ENCODE results near the gene RAB40B. TPM values are rescaled to one million over a fixed set of nuclear protein-coding genes. Genes with fewer than 3 reads are reported as not detected.

RAB40B gene
- total and polyA plus RNA-seq, 2 donors (not counting 1 experiment from before 2014, with no cell fraction given): 4.7 to 8.0 TPM

DNA sequence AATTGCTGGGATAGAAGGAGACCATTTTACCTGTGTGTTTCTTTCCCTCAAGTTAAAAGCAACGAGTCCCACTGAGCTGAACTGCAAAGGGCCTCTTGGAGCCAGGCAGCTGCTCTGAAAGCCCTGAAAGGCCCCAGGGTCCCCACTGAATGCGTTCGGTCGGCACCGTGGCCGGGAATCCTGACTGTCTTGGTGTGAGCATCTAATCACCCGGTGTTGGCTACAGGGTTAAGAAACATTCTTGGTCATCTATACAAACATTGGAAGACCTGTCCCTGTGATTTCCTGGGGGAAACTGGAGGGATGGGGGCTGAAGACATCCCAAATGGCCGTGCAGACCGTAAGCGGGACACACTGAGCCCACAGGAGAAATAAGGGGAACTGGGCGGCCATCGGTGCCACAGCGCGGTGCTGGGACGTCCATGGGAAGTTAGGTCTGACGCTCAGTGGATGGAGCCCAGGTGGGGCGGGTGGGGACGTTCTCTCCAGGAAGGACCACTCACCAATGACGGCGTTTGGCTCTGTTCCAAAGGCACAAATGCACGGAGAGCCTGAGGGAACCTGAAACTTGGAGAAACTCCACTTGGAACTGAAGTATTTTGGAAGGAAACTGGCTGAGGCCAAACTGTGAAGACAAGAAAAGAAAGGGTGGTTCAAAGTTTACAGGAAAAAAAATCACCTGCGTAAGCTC is 82.3 kb downstream of the RAB40B start:
- no peak for TF ChIP-seq EZH2 (IDR thresholded peaks at IDR 0.05; ENCODE audit: borderline replicate concordance, insufficient read depth, low read depth, low read length, poor library complexity, severe bottlenecking)
- TF ChIP-seq, protein P1, sequence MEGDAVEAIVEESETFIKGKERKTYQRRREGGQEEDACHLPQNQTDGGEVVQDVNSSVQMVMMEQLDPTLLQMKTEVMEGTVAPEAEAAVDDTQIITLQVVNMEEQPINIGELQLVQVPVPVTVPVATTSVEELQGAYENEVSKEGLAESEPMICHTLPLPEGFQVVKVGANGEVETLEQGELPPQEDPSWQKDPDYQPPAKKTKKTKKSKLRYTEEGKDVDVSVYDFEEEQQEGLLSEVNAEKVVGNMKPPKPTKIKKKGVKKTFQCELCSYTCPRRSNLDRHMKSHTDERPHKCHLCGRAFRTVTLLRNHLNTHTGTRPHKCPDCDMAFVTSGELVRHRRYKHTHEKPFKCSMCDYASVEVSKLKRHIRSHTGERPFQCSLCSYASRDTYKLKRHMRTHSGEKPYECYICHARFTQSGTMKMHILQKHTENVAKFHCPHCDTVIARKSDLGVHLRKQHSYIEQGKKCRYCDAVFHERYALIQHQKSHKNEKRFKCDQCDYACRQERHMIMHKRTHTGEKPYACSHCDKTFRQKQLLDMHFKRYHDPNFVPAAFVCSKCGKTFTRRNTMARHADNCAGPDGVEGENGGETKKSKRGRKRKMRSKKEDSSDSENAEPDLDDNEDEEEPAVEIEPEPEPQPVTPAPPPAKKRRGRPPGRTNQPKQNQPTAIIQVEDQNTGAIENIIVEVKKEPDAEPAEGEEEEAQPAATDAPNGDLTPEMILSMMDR (IDR thresholded peaks at IDR 0.05): no peak
- no peaks in the 10 kb centered on the region for H3K79me2 ChIP-seq (ENCODE audit: control insufficient read depth, insufficient read depth, low read length)
- Mint-ChIP-seq H3K4me3 (no peak overlapping the region), H3K27me3 (no peaks in the 10 kb centered on the region), H3K27ac (no peak overlapping the region), H3K4me1 (no peaks in the 10 kb centered on the region), H3K9me3 (ENCODE audit: insufficient read depth) (no peaks in the 10 kb centered on the region)
- CTCF ChIA-PET: no interaction called here
- no peak overlapping the region for H3K4me2 ChIP-seq (replicated peaks; ENCODE audit: low read depth, low read length, poor library complexity, severe bottlenecking)
- H3K27me3 ChIP-seq (replicated peaks in 1 of 4; ENCODE audit: control extremely low read depth in 1 of 4, control insufficient read depth in 3 of 4, insufficient read depth in 4 of 4, low read length in 3 of 4): no peaks in the 10 kb centered on the region
- H3K4me3 ChIP-seq (ENCODE audit: control extremely low read depth in 1 of 5, extremely low read depth in 1 of 5, insufficient read depth in 1 of 5, low read depth in 2 of 5, low read length in 4 of 5): no peak overlapping the region
- no peak overlapping the region for H3K9ac ChIP-seq (ENCODE audit: low read length)
- no peaks in the 10 kb centered on the region for H3K9me3 ChIP-seq (ENCODE audit: control extremely low read depth in 1 of 3, control insufficient read depth in 2 of 3, insufficient read depth in 1 of 3, low read length in 2 of 3)
- no peaks in the 10 kb centered on the region for H4K20me1 ChIP-seq (ENCODE audit: control insufficient read depth, insufficient read depth, low read length, poor library complexity, severe bottlenecking)
- DNase-seq (no peak), ATAC-seq (ENCODE audit: low read depth) (no peak)
- POLR2A ChIA-PET: no interaction called here
- H2AFZ ChIP-seq (ENCODE audit: insufficient read depth, low read depth, low read length, poor library complexity, severe bottlenecking): no peak overlapping the region
- H3K36me3 ChIP-seq (replicated peaks in 1 of 2; ENCODE audit: control extremely low read depth in 1 of 2, control insufficient read depth in 1 of 2, extremely low read depth in 1 of 2, insufficient read depth in 2 of 2, low read length in 1 of 2): peaks cover 0 to 64% of the 10 kb centered on the region in 2 experiments
- no peaks in the 10 kb centered on the region for H3K4me1 ChIP-seq (ENCODE audit: control insufficient read depth in 2 of 2, insufficient read depth in 2 of 2, low read length in 2 of 2)
- H3K27ac ChIP-seq (ENCODE audit: low read length in 2 of 2): no peak overlapping the region
- intact Hi-C loops (cut with micrococcal nuclease): no loop called here
- WGBS (ENCODE audit: insufficient coverage): over 99% methylated on average over 19 of the region's 22 CpGs

DNA sequence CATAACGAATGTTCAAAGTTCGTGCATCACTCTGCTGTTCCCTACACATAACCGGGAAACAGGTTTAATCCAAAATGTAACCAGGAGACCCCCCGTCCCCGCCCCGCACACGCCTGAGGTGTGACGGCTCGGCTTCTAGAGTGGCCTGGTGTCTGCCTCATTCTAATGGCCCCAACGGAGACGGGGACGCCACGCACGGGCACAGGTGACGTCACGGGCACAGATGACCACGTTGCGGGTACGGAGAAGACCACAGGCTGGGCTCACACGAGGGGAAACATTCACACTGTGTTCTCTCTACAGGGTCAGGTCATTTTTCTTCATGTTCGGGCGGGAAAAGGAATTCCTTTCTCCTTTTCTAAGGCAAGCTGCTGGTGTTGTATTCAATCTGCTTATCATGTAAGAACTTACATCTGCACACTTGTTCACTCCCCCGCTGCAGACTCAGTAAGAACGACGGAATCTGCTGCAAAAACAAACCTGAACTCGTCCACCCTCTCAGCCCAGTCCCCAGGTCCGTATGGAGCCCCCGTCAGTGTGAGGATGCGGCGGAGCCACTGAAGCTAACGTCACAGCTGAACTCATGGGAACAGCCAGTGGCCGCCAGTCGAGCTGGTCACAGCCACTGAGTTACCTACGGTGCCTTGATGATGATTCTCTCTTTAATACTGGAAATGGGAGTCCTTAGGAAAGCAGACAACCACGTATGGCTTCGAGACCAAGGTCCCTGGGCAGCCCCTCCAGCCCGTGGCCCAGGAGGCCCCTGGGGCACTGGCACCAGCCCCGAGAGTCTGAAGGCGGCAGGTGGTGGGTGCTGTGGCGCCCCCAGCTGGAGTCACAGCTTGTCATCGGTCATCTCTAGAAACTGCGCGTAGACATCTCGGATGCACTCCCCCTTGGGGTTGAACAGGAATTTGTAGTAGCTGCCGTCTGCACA is 83.1 kb downstream of the RAB40B start:
- DNase-seq (no peak), ATAC-seq (ENCODE audit: low read depth) (no peak)
- Histone ChIP-seq H3K27ac (ENCODE audit: low read length in 2 of 2) (no peak overlapping the region), H3K4me3 (ENCODE audit: control extremely low read depth in 1 of 5, extremely low read depth in 1 of 5, insufficient read depth in 1 of 5, low read depth in 2 of 5, low read length in 4 of 5) (no peak overlapping the region), H3K9me3 (ENCODE audit: control extremely low read depth in 1 of 3, control insufficient read depth in 2 of 3, insufficient read depth in 1 of 3, low read length in 2 of 3) (no peaks in the 10 kb centered on the region), H2AFZ (ENCODE audit: insufficient read depth, low read depth, low read length, poor library complexity, severe bottlenecking) (no peak overlapping the region), H3K36me3 (replicated peaks in 1 of 2; ENCODE audit: control extremely low read depth in 1 of 2, control insufficient read depth in 1 of 2, extremely low read depth in 1 of 2, insufficient read depth in 2 of 2, low read length in 1 of 2) (peaks cover 0 to 57% of the 10 kb centered on the region in 2 experiments), H3K27me3 (replicated peaks in 1 of 4; ENCODE audit: control extremely low read depth in 1 of 4, control insufficient read depth in 3 of 4, insufficient read depth in 4 of 4, low read length in 3 of 4) (no peaks in the 10 kb centered on the region), H4K20me1 (ENCODE audit: control insufficient read depth, insufficient read depth, low read length, poor library complexity, severe bottlenecking) (no peaks in the 10 kb centered on the region), H3K79me2 (ENCODE audit: control insufficient read depth, insufficient read depth, low read length) (no peaks in the 10 kb centered on the region), H3K9ac (ENCODE audit: low read length) (no peak overlapping the region), H3K4me1 (ENCODE audit: control insufficient read depth in 2 of 2, insufficient read depth in 2 of 2, low read length in 2 of 2) (no peaks in the 10 kb centered on the region), H3K4me2 (replicated peaks; ENCODE audit: low read depth, low read length, poor library complexity, severe bottlenecking) (no peak overlapping the region)
- H3K9me3 Mint-ChIP-seq (ENCODE audit: insufficient read depth): no peaks in the 10 kb centered on the region
- H3K4me3 Mint-ChIP-seq: no peak overlapping the region
- ChIA-PET CTCF (no interaction called here), POLR2A (no interaction called here)
- no peak overlapping the region for H3K27ac Mint-ChIP-seq
- no peaks in the 10 kb centered on the region for H3K27me3 Mint-ChIP-seq
- intact Hi-C loops (cut with micrococcal nuclease): no loop called here
- H3K4me1 Mint-ChIP-seq: no peaks in the 10 kb centered on the region
- 96% methylated on average over 45 of the region's 45 CpGs for WGBS (ENCODE audit: insufficient coverage)
- TF ChIP-seq EZH2 (IDR thresholded peaks at IDR 0.05; ENCODE audit: borderline replicate concordance, insufficient read depth, low read depth, low read length, poor library complexity, severe bottlenecking): no peak
- TF ChIP-seq, protein P1 (IDR thresholded peaks at IDR 0.05): no peak

Data from B cell (primary cell).